ENCODE results near the gene IFT20. TPM values are rescaled to one million over a fixed set of nuclear protein-coding genes. Genes with fewer than 3 reads are reported as not detected.

IFT20 gene
- total and polyA plus RNA-seq, 9 of the 15 experiments (the other 6 are each of a cell fraction or from before 2014, with no cell fraction given): 11.2 to 38.6 (median 20.1) TPM

DNA sequence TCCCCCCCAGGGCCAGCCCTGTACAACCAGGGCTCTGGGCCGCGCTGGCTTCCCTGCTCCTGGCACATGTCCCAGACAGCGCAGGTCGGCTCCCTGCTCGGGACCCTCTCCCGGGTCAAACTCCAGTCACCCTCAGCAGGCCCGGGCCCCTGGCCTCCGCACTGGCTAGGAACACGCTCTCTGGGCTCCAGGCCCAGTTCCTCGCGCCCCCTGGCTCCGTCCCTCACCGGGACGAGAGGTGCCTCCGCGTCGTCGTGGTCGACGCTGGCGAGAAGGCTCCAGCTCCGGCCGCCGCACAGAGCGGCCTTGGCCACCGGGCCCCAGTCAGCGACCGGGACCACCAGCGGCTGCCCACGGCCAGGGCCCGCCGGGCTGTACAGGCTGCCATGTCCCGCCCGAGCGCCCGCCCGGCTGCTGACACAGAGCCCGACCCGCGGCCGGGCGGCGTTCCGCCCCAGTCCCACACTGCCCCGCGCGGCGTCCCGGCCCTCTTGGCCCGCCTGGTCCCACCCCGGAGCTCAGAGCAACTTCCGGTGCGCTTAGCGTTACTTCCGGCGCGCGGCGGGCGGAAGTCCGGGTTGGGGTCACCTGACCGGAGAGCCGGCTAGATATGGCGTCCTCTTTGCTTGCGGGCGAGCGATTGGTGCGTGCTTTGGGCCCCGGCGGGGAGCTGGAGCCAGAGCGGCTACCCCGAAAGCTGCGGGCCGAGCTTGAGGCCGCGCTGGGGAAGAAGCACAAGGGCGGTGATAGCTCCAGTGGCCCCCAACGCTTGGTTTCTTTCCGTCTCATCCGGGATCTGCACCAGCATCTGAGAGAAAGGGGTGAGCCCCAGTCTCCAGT, 22.0 kb upstream of the IFT20 start, which contains the start of gene POLDIP2 (continued):
- TF ChIP-seq, protein P1, sequence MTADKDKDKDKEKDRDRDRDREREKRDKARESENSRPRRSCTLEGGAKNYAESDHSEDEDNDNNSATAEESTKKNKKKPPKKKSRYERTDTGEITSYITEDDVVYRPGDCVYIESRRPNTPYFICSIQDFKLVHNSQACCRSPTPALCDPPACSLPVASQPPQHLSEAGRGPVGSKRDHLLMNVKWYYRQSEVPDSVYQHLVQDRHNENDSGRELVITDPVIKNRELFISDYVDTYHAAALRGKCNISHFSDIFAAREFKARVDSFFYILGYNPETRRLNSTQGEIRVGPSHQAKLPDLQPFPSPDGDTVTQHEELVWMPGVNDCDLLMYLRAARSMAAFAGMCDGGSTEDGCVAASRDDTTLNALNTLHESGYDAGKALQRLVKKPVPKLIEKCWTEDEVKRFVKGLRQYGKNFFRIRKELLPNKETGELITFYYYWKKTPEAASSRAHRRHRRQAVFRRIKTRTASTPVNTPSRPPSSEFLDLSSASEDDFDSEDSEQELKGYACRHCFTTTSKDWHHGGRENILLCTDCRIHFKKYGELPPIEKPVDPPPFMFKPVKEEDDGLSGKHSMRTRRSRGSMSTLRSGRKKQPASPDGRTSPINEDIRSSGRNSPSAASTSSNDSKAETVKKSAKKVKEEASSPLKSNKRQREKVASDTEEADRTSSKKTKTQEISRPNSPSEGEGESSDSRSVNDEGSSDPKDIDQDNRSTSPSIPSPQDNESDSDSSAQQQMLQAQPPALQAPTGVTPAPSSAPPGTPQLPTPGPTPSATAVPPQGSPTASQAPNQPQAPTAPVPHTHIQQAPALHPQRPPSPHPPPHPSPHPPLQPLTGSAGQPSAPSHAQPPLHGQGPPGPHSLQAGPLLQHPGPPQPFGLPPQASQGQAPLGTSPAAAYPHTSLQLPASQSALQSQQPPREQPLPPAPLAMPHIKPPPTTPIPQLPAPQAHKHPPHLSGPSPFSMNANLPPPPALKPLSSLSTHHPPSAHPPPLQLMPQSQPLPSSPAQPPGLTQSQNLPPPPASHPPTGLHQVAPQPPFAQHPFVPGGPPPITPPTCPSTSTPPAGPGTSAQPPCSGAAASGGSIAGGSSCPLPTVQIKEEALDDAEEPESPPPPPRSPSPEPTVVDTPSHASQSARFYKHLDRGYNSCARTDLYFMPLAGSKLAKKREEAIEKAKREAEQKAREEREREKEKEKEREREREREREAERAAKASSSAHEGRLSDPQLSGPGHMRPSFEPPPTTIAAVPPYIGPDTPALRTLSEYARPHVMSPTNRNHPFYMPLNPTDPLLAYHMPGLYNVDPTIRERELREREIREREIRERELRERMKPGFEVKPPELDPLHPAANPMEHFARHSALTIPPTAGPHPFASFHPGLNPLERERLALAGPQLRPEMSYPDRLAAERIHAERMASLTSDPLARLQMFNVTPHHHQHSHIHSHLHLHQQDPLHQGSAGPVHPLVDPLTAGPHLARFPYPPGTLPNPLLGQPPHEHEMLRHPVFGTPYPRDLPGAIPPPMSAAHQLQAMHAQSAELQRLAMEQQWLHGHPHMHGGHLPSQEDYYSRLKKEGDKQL (CRISPR knock-in tag; IDR thresholded peaks at IDR 0.05; ENCODE audit: borderline replicate concordance): no peak
- TF ChIP-seq ZNF785 (CRISPR knock-in tag; IDR thresholded peaks at IDR 0.05) (no peak), CREM (IDR thresholded peaks at IDR 0.05; ENCODE audit: low read depth) (peak; percentile 97), CHD4 (IDR thresholded peaks at IDR 0.05; ENCODE audit: insufficient read depth, insufficient replicate concordance, low read depth, low read length, poor library complexity, severe bottlenecking) (no peak), MAFG (tag; conservative IDR thresholded peaks at IDR 0.05) (no peak), ETS2 (tag; IDR thresholded peaks at IDR 0.05; ENCODE audit: borderline replicate concordance, poor library complexity, severe bottlenecking) (peak; percentile 71), ARID2 (IDR thresholded peaks at IDR 0.05) (no peak), SMARCE1 (IDR thresholded peaks at IDR 0.05) (no peak), DDX20 (tag; IDR thresholded peaks at IDR 0.05; ENCODE audit: low read depth) (no peak), ZBTB17 (CRISPR knock-in tag; IDR thresholded peaks at IDR 0.05) (no peak; the same call in none of the 2 replicates), RHOXF2B (CRISPR knock-in tag; conservative IDR thresholded peaks at IDR 0.05) (no peak), ZNF408 (CRISPR knock-in tag; IDR thresholded peaks at IDR 0.05; ENCODE audit: low read depth) (no peak), HMG20B (CRISPR knock-in tag; IDR thresholded peaks at IDR 0.05) (no peak), SMAD4 (CRISPR knock-in tag; conservative IDR thresholded peaks at IDR 0.05) (0 out of 2 replicates have a peak, but pooled peaks have one; percentile 53), ZNF23 (CRISPR knock-in tag; IDR thresholded peaks at IDR 0.05) (no peak), HNRNPH1 (optimal IDR thresholded peaks at IDR 0.05; ENCODE audit: low read depth, low read length) (no peak)
- TF ChIP-seq, protein P2, sequence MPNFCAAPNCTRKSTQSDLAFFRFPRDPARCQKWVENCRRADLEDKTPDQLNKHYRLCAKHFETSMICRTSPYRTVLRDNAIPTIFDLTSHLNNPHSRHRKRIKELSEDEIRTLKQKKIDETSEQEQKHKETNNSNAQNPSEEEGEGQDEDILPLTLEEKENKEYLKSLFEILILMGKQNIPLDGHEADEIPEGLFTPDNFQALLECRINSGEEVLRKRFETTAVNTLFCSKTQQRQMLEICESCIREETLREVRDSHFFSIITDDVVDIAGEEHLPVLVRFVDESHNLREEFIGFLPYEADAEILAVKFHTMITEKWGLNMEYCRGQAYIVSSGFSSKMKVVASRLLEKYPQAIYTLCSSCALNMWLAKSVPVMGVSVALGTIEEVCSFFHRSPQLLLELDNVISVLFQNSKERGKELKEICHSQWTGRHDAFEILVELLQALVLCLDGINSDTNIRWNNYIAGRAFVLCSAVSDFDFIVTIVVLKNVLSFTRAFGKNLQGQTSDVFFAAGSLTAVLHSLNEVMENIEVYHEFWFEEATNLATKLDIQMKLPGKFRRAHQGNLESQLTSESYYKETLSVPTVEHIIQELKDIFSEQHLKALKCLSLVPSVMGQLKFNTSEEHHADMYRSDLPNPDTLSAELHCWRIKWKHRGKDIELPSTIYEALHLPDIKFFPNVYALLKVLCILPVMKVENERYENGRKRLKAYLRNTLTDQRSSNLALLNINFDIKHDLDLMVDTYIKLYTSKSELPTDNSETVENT (CRISPR knock-in tag; IDR thresholded peaks at IDR 0.05): peak; percentile 90
- TF ChIP-seq, protein P3, sequence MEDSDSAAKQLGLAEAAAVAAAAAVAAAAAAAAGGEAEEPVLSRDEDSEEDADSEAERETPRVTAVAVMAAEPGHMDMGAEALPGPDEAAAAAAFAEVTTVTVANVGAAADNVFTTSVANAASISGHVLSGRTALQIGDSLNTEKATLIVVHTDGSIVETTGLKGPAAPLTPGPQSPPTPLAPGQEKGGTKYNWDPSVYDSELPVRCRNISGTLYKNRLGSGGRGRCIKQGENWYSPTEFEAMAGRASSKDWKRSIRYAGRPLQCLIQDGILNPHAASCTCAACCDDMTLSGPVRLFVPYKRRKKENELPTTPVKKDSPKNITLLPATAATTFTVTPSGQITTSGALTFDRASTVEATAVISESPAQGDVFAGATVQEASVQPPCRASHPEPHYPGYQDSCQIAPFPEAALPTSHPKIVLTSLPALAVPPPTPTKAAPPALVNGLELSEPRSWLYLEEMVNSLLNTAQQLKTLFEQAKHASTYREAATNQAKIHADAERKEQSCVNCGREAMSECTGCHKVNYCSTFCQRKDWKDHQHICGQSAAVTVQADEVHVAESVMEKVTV (CRISPR knock-in tag; IDR thresholded peaks at IDR 0.05): no peak

Measured in K562 (cell line).